ENCODE results near the gene MAGEC3. TPM values are rescaled to one million over a fixed set of nuclear protein-coding genes. Genes with fewer than 3 reads are reported as not detected.

MAGEC3 gene
- total and polyA plus RNA-seq, 9 of the 15 experiments (the other 6 are each of a cell fraction or from before 2014, with no cell fraction given), result 0.11 to 0.28 (median 0.17) TPM; not detected in 6

- Histone ChIP-seq H3K4me1 (replicated peaks in 1 of 2; ENCODE audit: control insufficient read depth in 2 of 2, insufficient read depth in 2 of 2, low read length in 2 of 2) (no peaks in the 10 kb centered on the region), H4K20me1 (replicated peaks; ENCODE audit: control insufficient read depth, insufficient read depth, low read length) (no peaks in the 10 kb centered on the region), H3K27me3 (ENCODE audit: control insufficient read depth in 2 of 2, insufficient read depth in 2 of 2, low read length in 2 of 2) (no peaks in the 10 kb centered on the region), H2AFZ (ENCODE audit: low read depth, low read length) (no peak overlapping the region), H3K79me2 (ENCODE audit: control insufficient read depth, insufficient read depth, low read length) (no peaks in the 10 kb centered on the region), H3K4me2 (ENCODE audit: insufficient read depth, low read length) (no peak overlapping the region), H3K27ac (ENCODE audit: extremely low read depth, low read depth, low read length) (no peak overlapping the region), H3K36me3 (ENCODE audit: control insufficient read depth, insufficient read depth, low read length) (no peaks in the 10 kb centered on the region), H3K4me3 (no peak overlapping the region), H3K9me1 (ENCODE audit: control insufficient read depth, insufficient read depth, low read length) (no peaks in the 10 kb centered on the region), H3K9me3 (replicated peaks; ENCODE audit: control insufficient read depth, insufficient read depth, low read depth, low read length) (no peaks in the 10 kb centered on the region), H3K9ac (ENCODE audit: insufficient read depth in 1 of 2, low read depth in 2 of 2, low read length in 2 of 2) (no peak overlapping the region)
- FAIRE-seq, result no peak
- no TSS peak for BruUV-seq (replicated peaks)
- TF ChIP-seq ZNF133 (CRISPR knock-in tag; IDR thresholded peaks at IDR 0.05) (no peak), NFIC (IDR thresholded peaks at IDR 0.05) (no peak), HDAC8 (tag; IDR thresholded peaks at IDR 0.05) (no peak), GATA2 (CRISPR knock-in tag; IDR thresholded peaks at IDR 0.05) (no peak), ILF3 (IDR thresholded peaks at IDR 0.05; ENCODE audit: borderline replicate concordance) (no peak), HNRNPK (IDR thresholded peaks at IDR 0.05; ENCODE audit: low read depth, low read length, poor library complexity, severe bottlenecking) (no peak), NCOA2 (IDR thresholded peaks at IDR 0.05; ENCODE audit: partially characterized antibody in 2 of 2) (no peak), KLF13 (tag; IDR thresholded peaks at IDR 0.05; ENCODE audit: borderline replicate concordance, low read depth) (no peak)
- TF ChIP-seq, protein P1, sequence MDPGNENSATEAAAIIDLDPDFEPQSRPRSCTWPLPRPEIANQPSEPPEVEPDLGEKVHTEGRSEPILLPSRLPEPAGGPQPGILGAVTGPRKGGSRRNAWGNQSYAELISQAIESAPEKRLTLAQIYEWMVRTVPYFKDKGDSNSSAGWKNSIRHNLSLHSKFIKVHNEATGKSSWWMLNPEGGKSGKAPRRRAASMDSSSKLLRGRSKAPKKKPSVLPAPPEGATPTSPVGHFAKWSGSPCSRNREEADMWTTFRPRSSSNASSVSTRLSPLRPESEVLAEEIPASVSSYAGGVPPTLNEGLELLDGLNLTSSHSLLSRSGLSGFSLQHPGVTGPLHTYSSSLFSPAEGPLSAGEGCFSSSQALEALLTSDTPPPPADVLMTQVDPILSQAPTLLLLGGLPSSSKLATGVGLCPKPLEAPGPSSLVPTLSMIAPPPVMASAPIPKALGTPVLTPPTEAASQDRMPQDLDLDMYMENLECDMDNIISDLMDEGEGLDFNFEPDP (CRISPR knock-in tag; IDR thresholded peaks at IDR 0.05), result no peak
- TF ChIP-seq, protein P2, sequence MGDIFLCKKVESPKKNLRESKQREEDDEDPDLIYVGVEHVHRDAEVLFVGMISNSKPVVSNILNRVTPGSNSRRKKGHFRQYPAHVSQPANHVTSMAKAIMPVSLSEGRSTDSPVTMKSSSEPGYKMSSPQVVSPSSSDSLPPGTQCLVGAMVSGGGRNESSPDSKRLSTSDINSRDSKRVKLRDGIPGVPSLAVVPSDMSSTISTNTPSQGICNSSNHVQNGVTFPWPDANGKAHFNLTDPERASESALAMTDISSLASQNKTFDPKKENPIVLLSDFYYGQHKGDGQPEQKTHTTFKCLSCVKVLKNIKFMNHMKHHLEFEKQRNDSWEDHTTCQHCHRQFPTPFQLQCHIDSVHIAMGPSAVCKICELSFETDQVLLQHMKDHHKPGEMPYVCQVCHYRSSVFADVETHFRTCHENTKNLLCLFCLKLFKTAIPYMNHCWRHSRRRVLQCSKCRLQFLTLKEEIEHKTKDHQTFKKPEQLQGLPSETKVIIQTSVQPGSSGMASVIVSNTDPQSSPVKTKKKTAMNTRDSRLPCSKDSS (IDR thresholded peaks at IDR 0.05; ENCODE audit: low read depth, partially characterized antibody), result no peak
- WGBS (ENCODE audit: insufficient coverage, low coverage, missing lambda C conversion rate), result 3% methylated on average over 3 of the region's 3 CpGs
- DNase-seq (ENCODE audit: extremely low read depth in 1 of 4, low spot score in 3 of 4), result no peak
- in situ Hi-C loops (cut with MboI), result no loop called here
- ChIA-PET POLR2A (no interaction called here), CTCF (ENCODE audit: low intra/inter-chr PET ratio) (no interaction called here)
- intact Hi-C loops (cut with micrococcal nuclease), result no loop called here
- no peak for ATAC-seq
Observed at GRCh38 chrX:141857479-141857878, 19.4 kb downstream of the MAGEC3 start.

All from K562 (cell line).